Ishikawa (cell line): ENCODE data around the gene TMEM132A.

Source experiments
- CEBPB ChIP-seq: IDR thresholded peaks from 2 replicates; pipeline ENCODE4 v1.6.1; 2012
- CREB1 ChIP-seq: IDR thresholded peaks from 2 replicates; pipeline ENCODE4 v1.6.1; 2012; ENCODE audit warnings: low read depth
- EGR1 ChIP-seq: IDR thresholded peaks from 2 replicates; pipeline ENCODE4 v1.6.1; 2012
- EP300 ChIP-seq: IDR thresholded peaks from 2 replicates; pipeline ENCODE4 v1.6.1; 2012; ENCODE audit warnings: borderline replicate concordance
- NFIC ChIP-seq: IDR thresholded peaks from 2 replicates; pipeline ENCODE4 v1.6.1; 2012
- RAD21 ChIP-seq: IDR thresholded peaks from 2 replicates; pipeline ENCODE4 v1.6.1; 2012; ENCODE audit warnings: low read depth
- TAF1 ChIP-seq: IDR thresholded peaks from 2 replicates; pipeline ENCODE4 v1.6.1; 2012; ENCODE audit warnings: low read depth, mild to moderate bottlenecking
- TCF12 ChIP-seq: IDR thresholded peaks from 2 replicates; pipeline ENCODE4 v1.6.1; 2012; ENCODE audit warnings: low read depth
- YY1 ChIP-seq: IDR thresholded peaks from 2 replicates; pipeline ENCODE4 v1.6.1; 2012; ENCODE audit warnings: low read depth
- ZBTB7A ChIP-seq: IDR thresholded peaks from 2 replicates; pipeline ENCODE4 v1.6.1; 2012; ENCODE audit warnings: low read depth
- TF ChIP-seq, protein P1 (sequence below): IDR thresholded peaks from 2 replicates; pipeline ENCODE4 v1.6.1; 2012
- TF ChIP-seq, protein P2 (sequence below): IDR thresholded peaks from 2 replicates; pipeline ENCODE4 v1.6.1; 2012; ENCODE audit warnings: low read depth, mild to moderate bottlenecking

DNA sequence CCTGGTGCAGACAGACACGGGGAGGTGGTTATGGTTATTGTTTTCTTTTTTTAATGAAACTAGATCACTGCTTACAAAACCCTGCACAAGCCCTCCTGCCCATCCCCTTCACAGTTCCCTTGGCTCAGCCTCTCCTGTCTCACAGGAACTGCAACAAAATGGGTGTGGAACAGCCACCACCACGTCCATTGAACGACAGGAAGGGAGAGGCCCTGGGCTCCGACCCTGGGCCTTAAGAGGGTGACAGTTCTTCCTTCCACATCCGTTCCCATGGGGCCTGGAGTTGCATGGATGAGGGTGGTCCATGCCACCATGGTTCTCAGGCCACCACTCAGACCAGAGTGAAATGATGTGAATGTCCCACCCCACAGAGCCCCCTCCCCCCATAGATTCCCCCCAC lies 33.6 kb upstream of the TMEM132A start:
- TF ChIP-seq YY1 = no peak
- TF ChIP-seq, protein P1, sequence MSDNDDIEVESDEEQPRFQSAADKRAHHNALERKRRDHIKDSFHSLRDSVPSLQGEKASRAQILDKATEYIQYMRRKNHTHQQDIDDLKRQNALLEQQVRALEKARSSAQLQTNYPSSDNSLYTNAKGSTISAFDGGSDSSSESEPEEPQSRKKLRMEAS = no peak
- TF ChIP-seq EGR1 = no peak
- TF ChIP-seq, protein P2, sequence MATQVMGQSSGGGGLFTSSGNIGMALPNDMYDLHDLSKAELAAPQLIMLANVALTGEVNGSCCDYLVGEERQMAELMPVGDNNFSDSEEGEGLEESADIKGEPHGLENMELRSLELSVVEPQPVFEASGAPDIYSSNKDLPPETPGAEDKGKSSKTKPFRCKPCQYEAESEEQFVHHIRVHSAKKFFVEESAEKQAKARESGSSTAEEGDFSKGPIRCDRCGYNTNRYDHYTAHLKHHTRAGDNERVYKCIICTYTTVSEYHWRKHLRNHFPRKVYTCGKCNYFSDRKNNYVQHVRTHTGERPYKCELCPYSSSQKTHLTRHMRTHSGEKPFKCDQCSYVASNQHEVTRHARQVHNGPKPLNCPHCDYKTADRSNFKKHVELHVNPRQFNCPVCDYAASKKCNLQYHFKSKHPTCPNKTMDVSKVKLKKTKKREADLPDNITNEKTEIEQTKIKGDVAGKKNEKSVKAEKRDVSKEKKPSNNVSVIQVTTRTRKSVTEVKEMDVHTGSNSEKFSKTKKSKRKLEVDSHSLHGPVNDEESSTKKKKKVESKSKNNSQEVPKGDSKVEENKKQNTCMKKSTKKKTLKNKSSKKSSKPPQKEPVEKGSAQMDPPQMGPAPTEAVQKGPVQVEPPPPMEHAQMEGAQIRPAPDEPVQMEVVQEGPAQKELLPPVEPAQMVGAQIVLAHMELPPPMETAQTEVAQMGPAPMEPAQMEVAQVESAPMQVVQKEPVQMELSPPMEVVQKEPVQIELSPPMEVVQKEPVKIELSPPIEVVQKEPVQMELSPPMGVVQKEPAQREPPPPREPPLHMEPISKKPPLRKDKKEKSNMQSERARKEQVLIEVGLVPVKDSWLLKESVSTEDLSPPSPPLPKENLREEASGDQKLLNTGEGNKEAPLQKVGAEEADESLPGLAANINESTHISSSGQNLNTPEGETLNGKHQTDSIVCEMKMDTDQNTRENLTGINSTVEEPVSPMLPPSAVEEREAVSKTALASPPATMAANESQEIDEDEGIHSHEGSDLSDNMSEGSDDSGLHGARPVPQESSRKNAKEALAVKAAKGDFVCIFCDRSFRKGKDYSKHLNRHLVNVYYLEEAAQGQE = no peak
- TF ChIP-seq EP300 = no peak
- TF ChIP-seq CREB1 = no peak
- no peak for TF ChIP-seq TAF1
- TF ChIP-seq RAD21 = no peak
- TF ChIP-seq TCF12 = no peak
- no peak for TF ChIP-seq ZBTB7A
- TF ChIP-seq CEBPB = no peak
- TF ChIP-seq NFIC = no peak
